SJCRH30 (cell line): ENCODE measurements around the gene RGS7. TPM values are rescaled to one million over a fixed set of nuclear protein-coding genes. Genes with fewer than 3 reads are reported as not detected.

Experiments
- total RNA-seq: library from RNA; depleted of rRNA; stranded (reverse); fragments of >200 nt; shearing (Covaris generic); gene quantifications from 2 replicates; pipeline ENCODE4 v1.2.3, GENCODE V29; 2014; rRNA removed

RGS7 gene
- total RNA-seq, 1 experiment from 2014 or later, result 0.16 TPM

Other genes with a start within 250 kb of the RGS7 start
- gene FH, start 162.6 kb upstream of the RGS7 start, total RNA-seq, result 87.5 and 97.5 TPM in 2 replicates
- gene KMO, start 175.2 kb upstream of the RGS7 start, total RNA-seq, result 0.04 TPM in 1 of 2 replicates, not detected in the other